Esophagus muscularis mucosa (tissue), 4 donors: ENCODE data around the gene TBC1D22A. TPM values are rescaled to one million over a fixed set of nuclear protein-coding genes. Genes with fewer than 3 reads are reported as not detected.

Experiments
- DNase-seq: peaks from one replicate; pipeline ENCODE4 v3.0.0-alpha.2; 2017; ENCODE audit errors: extremely low spot score
- H3K27ac ChIP-seq, 4 donors: fragments of 200-600 bp; sonication (generic); replicated peaks in 1 of 4; 1 replicate in 3 of 4; 2 replicates in 1 of 4; pipeline ENCODE4 v1.5.1; 2016 to 2019; ENCODE audit warnings: mild to moderate bottlenecking in 1 of 4
- H3K27me3 ChIP-seq, 4 donors: fragments of 200-600 bp; sonication (generic); one replicate each; pipeline versions ENCODE4 v1.5.1 to v1.6.0; 2016 to 2019
- H3K36me3 ChIP-seq, 4 donors: fragments of 200-600 bp; sonication (generic); one replicate each; pipeline ENCODE4 v1.5.1; 2016 to 2019
- H3K4me1 ChIP-seq, 4 donors: fragments of 200-600 bp; sonication (generic); one replicate each; pipeline ENCODE4 v1.5.1; 2016 to 2019
- H3K4me3 ChIP-seq, 4 donors: fragments of 200-600 bp; sonication (generic); 1 replicate in 2 of 4; 2 replicates in 2 of 4; pipeline ENCODE4 v1.5.1; 2016 to 2019; ENCODE audit warnings: mild to moderate bottlenecking in 4 of 4, moderate library complexity in 1 of 4
- H3K9me3 ChIP-seq, 4 donors: fragments of 200-600 bp; sonication (generic); 1 replicate in 3 of 4; 2 replicates in 1 of 4; pipeline ENCODE4 v1.5.1; 2016 to 2019
- CTCF ChIP-seq, 3 experiments: fragments of 200-600 bp in 2 of 3; fragments of 450-650 bp in 1 of 3; sonication (generic) in 2 of 3; IDR thresholded peaks; one replicate each; pipeline ENCODE4 v1.5.1; 2017 to 2019; ENCODE audit warnings: antibody characterized with exemption in 3 of 3, mild to moderate bottlenecking in 2 of 3, moderate library complexity in 1 of 3
- EP300 ChIP-seq: sonication (generic); formaldehyde crosslinking; IDR thresholded peaks from one replicate; pipeline ENCODE4 v1.6.1; 2017; ENCODE audit warnings: antibody characterized with exemption
- POLR2A ChIP-seq: fragments of 450-650 bp; IDR thresholded peaks from one replicate; pipeline ENCODE4 v1.6.1; 2017; ENCODE audit warnings: antibody characterized with exemption, moderate library complexity, mild to moderate bottlenecking, low read depth
- POLR2AphosphoS5 ChIP-seq, 2 donors: sonication (generic); formaldehyde crosslinking; IDR thresholded peaks; one replicate each; pipeline ENCODE4 v1.6.1; 2017; ENCODE audit warnings: antibody characterized with exemption in 2 of 2
- WGBS: methylation state at CpG from one replicate; pipeline ENCODE4 v1.1.5; 2018; 5-methylcytosine and 5-hydroxymethylcytosine counted together
- intact Hi-C: fragments of 100-400 bp; cut with DNase I; formaldehyde crosslinking; loops from one replicate; pipeline ENCODE4 v1.15.1; 2023
- total RNA-seq, 4 donors: library from RNA; depleted of rRNA; stranded (reverse); fragments of >200 nt; gene quantifications; one replicate each; pipeline versions ENCODE4 v1.1.0 to v1.2.1, GENCODE V29; 2016

Gene TBC1D22A
- total RNA-seq, 4 donors from 2014 or later, result 15.2 to 20.7 (median 18.8) TPM

- TF ChIP-seq CTCF (IDR thresholded peaks at IDR 0.05) (no peak), POLR2AphosphoS5 (IDR thresholded peaks at IDR 0.05) (no peak), EP300 (no peak), POLR2A (no peak)
- Histone ChIP-seq H3K4me3 (no peak overlapping the region), H3K4me1 (peaks cover 0 to 7% (median 6%) of the 10 kb centered on the region in 4 donors), H3K27me3 (no peaks in the 10 kb centered on the region), H3K36me3 (peaks cover 0 to 4% (median 0%) of the 10 kb centered on the region in 4 donors), H3K27ac (no peak overlapping the region), H3K9me3 (no peaks in the 10 kb centered on the region)
- intact Hi-C loops, result no loop called here
- 85% methylated on average over 29 of the region's 29 CpGs for WGBS
- no peak for DNase-seq
Observed at GRCh38 chr22:47044722-47045535, 282.5 kb downstream of the TBC1D22A start.

GRCh38 chr22:47045691-47046410 lies 283.4 kb downstream of the TBC1D22A start:
- no peak for DNase-seq
- intact Hi-C loops, result no loop called here

GRCh38 chr22:47046411-47047065 lies 284.1 kb downstream of the TBC1D22A start:
- TF ChIP-seq POLR2A, result no peak
- 75% methylated on average over 9 of the region's 10 CpGs for WGBS
- Histone ChIP-seq H3K36me3 (no peaks in the 10 kb centered on the region), H3K4me1 (peaks cover 0 to 7% (median 6%) of the 10 kb centered on the region in 4 donors), H3K27me3 (no peaks in the 10 kb centered on the region), H3K4me3 (no peak overlapping the region), H3K27ac (no peak overlapping the region), H3K9me3 (no peaks in the 10 kb centered on the region)
- intact Hi-C loops, result no loop called here
- DNase-seq, result no peak

More at GRCh38 chr22:47045691-47046410, 283.4 kb downstream of the TBC1D22A start:
- TF ChIP-seq EP300 (no peak), POLR2AphosphoS5 (IDR thresholded peaks at IDR 0.05) (no peak), CTCF (IDR thresholded peaks at IDR 0.05) (no peak), POLR2A (no peak)
- peaks cover 0 to 7% (median 6%) of the 10 kb centered on the region in 4 donors for H3K4me1 ChIP-seq
- H3K27me3 ChIP-seq, result no peaks in the 10 kb centered on the region
- no peak overlapping the region for H3K27ac ChIP-seq
- 94% methylated on average over 6 of the region's 14 CpGs for WGBS
- H3K9me3 ChIP-seq, result no peaks in the 10 kb centered on the region
- no peak overlapping the region for H3K4me3 ChIP-seq
- H3K36me3 ChIP-seq, result peaks cover 0 to 3% (median 0%) of the 10 kb centered on the region in 4 donors

GRCh38 chr22:47047321-47048122 lies 285.1 kb downstream of the TBC1D22A start:
- intact Hi-C loops, result no loop called here
- no peak for TF ChIP-seq POLR2A
- TF ChIP-seq CTCF (IDR thresholded peaks at IDR 0.05), result no peak
- TF ChIP-seq POLR2AphosphoS5 (IDR thresholded peaks at IDR 0.05), result no peak
- H3K4me1 ChIP-seq, result peaks cover 0 to 7% (median 6%) of the 10 kb centered on the region in 4 donors
- DNase-seq, result no peak
- H3K9me3 ChIP-seq, result no peaks in the 10 kb centered on the region
- H3K27me3 ChIP-seq, result no peaks in the 10 kb centered on the region
- no peaks in the 10 kb centered on the region for H3K36me3 ChIP-seq
- no peak overlapping the region for H3K27ac ChIP-seq
- H3K4me3 ChIP-seq, result no peak overlapping the region
- WGBS, result 96% methylated on average over 12 of the region's 13 CpGs
